NCI-H226 (cell line): ENCODE results near the gene NT5C2.

Experiments
- DNase-seq: peaks from one replicate; pipeline ENCODE4 v3.0.0-alpha.2; 2015

The NT5C2 gene

GRCh38 chr10:103120977-103121735 is 71.9 kb downstream of the NT5C2 start:
- DNase-seq, result no peak

DNA sequence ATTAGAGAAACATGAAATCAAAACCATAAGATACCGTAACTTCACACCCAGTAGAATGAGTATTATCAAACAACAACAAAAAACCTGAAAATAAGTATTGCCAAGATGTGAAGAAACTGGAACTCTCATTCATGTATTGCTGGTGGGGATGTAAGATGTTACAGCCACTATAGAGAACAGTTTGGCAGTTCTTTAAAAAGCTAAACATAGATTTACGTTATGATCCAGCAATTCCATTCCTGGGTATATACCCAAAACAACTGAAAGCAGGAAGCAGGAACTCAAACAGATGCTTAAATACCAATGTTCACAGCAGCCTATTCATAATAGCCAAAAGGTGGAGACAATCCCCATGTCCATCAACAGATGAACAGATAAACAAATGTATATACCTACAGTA is 72.5 kb downstream of the NT5C2 start:
- DNase-seq, result no peak

DNA sequence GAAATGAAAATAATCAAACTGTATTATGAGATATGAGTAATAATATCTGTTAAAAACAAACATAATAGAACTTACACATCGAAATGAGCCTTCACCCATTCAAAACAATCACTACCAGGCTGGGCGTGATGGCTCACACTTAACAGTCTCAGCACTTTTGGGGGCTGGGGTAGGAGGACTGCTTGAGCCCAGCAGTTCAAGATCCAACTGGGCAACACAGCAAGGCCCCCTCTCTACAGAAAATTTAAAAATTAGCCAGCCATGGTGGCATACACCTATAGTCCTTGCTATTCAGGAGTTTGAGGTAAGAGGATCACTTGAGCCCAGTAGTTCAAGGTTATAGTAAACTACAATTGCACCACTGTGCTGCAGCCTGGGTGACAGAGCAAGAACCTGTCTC is 75.8 kb downstream of the NT5C2 start:
- DNase-seq, result no peak

GRCh38 chr10:103114876-103115275 is 78.2 kb downstream of the NT5C2 start:
- DNase-seq, result peak; percentile 60

- no peak for DNase-seq
Measured at GRCh38 chr10:103111918-103112877, 80.9 kb downstream of the NT5C2 start.

GRCh38 chr10:103111031-103111917 is 81.8 kb downstream of the NT5C2 start:
- no peak for DNase-seq

DNA sequence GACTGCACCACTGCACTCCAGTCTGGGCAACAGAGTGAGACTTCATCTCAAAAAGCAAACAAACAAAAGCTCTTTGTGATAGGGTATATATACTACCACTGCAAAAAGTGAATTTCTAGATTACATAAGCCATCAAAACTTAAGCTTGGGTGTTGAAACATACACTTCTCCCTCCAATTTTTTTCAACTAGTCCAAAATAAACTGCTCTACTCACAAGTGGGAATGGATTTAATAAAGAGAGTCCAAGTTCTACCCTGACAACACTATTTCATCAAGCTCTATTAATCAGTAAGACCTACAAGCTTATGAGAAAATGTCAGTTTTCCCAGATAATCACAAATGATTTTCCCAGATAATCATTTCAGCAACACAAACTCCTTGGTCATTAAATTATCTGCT is 82.7 kb downstream of the NT5C2 start:
- DNase-seq, result no peak

DNA sequence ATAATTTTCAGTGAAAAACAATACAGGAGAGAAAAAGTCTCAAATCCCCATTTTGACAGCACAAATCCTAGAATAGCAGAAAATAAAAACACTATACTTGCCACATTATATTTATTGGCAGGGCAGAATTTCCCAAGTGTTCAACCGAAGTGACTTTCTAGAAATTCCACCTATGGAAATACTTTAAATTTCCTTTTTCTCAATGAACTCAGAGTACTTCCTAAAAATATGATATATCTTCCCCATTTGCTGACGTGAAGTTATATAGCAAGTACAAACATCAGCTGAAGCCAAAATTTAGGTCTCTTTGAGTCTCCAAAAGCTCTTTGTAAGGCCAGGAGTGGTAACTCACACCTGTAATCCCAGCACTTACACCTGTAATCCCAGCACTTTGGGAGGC is 83.3 kb downstream of the NT5C2 start:
- DNase-seq, result no peak

DNA sequence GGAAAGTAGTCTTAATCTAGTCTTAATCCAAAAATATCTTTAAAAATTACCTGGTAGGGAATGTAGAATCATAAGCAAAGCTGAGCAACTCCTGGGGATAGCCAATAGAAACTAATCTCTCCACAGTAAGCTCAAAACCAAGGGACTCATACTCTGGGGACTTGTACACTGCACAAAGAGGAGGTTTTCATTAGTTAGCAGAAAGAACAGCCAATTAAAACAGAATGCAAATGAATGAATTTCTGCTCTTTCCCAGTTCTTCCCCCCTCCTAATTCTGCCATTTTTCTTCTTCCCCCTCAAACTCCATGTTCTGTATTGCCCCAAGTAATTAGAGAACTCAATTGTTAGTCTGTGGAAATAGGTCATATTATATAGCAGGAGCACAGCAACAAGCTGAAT is 86.5 kb downstream of the NT5C2 start:
- no peak for DNase-seq

DNA sequence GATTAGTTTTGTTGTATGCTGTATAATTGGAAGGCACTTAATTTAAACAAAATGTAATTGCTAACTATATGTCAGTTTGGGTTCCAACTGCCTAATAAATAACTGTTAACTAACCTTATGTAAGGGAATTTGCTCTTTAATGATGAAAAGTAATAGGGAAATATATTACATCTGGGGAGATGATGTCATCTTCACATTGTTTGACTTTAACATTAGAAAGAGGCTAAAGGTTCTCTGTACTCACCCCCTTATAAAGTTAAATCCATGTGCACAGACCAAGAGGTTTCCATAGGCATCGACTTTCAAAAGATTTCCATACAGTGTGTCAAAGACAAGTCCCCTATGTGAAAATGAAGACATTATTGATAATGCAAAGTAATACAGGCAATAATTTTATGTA is 87.6 kb downstream of the NT5C2 start:
- DNase-seq, result no peak

DNA sequence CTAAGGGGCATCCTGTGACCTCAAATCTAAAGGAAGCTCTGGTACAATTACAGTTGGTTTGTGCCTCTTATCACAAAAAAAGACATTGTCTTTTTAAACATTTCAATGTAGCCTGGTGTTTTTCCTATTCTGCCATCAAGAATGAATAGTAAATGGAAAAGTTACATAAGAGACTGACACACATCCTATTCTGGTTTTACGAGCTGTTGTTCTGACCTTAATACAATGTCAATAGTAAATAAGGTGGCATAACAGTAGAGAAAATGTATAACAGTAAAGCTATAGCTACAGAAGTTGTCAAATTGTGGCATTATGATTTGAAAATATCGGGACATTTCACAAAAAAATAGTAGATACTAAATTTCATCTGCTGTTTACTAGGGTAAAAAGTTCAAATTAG is 88.4 kb downstream of the NT5C2 start:
- DNase-seq, result no peak

GRCh38 chr10:103103989-103104388 is 89.1 kb downstream of the NT5C2 start:
- no peak for DNase-seq

GRCh38 chr10:103102195-103102594 is 90.9 kb downstream of the NT5C2 start:
- no peak for DNase-seq

DNA sequence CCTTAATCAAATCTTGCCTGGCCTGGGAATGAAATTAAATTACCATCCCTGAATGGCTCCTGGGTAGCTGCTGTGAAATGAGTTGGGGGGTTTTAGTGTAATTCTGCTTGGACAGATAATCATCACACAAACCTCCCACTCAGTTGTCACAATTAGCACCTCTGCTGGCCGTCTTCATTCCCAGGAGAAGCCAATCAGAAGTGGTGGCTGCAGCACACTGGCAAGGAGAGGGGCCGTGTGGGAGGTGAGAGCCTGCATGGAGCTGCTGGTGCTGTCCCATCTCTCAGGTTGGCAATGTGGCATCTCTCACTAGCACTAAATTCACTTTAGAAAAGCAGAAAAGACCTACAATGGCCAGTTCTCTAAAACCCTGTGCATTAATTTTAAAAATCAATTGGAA is 92.5 kb downstream of the NT5C2 start:
- no peak for DNase-seq

DNA sequence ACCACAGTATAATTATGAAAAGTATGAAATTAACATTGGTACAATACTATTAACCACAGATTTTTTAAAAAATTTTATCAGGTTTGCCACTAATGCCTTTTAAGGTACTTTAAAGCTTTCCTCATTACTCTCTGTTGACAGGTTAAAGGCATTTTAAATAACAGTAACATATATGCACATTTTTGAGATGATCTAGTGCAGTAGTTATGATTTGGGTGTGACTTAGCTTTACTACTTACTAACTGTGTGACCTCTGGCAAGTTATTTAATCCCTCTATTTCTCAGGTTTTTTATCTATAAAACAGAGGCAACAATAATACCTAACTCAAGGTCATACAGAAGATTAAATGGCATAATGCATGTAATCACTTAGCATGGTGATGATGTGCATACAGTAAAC is 94.8 kb downstream of the NT5C2 start:
- no peak for DNase-seq

DNA sequence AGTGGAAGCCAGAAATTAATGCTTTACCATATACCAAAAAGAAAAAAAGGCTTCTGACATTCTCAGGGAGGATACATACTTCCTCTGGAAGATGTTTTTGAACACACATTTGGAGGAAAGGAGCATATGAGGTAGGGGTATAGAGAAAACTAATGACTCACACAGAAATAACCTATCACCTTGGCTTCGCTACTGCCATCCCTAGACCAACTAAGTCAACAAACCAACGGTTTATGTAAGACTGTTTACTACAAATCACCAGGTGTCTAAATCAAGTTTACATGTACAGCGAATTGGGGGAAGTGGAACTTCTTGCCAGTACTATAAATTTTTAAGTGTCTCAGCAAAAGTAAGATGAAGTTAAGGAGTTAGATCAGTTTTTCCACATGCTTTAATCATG is 96.9 kb downstream of the NT5C2 start:
- DNase-seq, result no peak

- DNase-seq, result no peak
Measured at GRCh38 chr10:103095005-103095404, 98.1 kb downstream of the NT5C2 start.

DNA sequence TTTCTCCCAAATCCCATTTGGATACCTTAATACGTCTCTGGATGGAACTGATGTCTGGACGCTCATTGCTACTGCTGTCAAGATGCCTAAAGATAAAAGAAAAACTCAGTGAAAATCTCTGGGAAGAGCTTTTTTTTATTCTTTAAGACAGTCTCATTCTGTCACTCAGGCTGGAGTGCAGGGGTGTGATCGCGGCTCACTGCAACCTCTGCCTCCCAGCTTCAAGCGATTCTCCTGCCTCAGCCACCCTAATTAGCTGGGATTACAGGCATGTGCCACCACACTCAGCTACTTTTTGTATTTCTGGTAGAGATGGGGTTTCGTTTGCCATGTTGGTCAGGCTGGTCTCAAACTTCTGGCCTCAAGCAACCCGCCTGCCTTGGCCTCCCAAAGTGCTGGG is 102.2 kb downstream of the NT5C2 start:
- no peak for DNase-seq

DNA sequence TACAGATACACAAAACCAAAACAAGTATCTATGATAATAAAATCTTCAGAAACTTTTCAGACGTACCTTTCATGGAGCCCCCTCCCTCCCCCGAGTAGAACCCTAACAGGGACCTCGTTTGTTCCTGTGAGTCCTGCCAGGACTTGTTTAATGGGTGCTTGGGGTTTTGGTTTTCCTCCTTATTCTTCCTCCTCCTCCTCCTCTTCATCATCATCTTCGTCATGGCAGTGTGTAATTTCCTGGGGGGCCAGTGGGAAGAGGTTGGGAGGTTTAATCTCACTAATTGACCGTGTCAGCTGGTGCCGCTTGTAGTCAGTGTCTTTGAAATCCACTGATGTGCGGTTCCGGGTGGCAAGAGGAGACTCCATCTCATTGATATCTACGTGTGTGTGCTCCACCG is 103.6 kb downstream of the NT5C2 start:
- DNase-seq, result no peak

DNA sequence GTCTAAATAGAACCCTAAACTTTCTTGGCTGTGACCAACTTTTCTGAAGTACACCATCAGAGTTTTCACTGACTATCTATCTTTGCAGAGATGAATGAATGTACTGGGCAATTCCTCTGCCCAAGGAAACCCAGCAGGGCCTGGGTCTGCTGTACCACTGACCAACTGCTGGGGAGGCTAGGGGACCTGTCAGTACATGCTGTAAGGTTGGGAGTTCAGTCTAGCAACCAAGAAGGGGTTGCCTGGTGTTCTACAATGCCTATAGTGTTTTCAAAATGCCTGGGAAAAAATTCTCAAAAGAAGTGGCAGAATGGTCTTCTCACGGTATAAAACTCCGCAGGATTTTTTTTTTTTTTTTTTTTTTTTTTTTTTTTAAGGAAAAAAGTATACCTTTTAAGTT is 106.3 kb downstream of the NT5C2 start:
- DNase-seq, result no peak

- DNase-seq, result no peak
Measured at GRCh38 chr10:103086261-103086660, 106.8 kb downstream of the NT5C2 start.

GRCh38 chr10:103083977-103084320 is 109.1 kb downstream of the NT5C2 start:
- no peak for DNase-seq

DNA sequence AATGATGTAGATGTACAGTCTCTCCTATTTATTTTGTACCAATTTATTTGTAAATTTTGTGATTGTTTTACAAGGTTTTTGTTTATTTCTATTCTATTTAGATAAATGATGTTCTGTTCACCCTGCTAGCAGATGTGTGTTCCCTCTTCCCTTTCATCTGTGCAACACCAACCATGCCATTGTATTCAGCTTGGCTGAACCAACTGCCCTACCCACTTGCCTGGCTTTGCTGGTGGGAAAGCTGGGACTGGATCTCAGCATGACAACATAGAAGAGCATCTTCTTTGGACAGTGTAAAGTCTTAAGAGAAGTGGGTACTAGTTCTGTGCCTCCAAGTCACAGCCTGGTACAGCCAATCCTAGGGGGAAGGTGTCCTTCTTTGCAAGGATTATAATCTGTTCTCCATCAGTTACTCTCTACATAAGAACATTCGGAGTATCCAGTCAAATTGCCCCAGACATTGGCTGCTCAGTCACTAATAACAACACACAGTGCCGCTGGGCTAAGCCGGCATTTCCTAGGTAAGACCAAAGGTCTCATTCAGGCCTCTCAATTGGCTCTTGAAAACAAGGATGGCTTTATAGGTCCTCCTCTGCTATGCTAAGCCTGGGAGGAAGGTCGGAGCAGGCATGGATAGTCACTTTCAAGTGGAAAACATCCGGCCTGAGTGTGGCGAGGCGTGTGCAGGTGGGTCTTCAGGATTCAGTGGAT is 109.7 kb downstream of the NT5C2 start:
- no peak for DNase-seq
